ENCODE measurements around the gene RASGRF1. TPM values are rescaled to one million over a fixed set of nuclear protein-coding genes. Genes with fewer than 3 reads are reported as not detected.

The RASGRF1 gene
- total RNA-seq, 1 donor from 2014 or later: not detected

- Histone ChIP-seq H3K27me3 (ENCODE audit: low read depth) (peaks cover 5% of the 10 kb centered on the region), H3K4me1 (peaks cover 24% of the 10 kb centered on the region), H3K9me3 (replicated peaks) (no peaks in the 10 kb centered on the region), H3K27ac (replicated peaks) (no peak overlapping the region), H3K36me3 (no peaks in the 10 kb centered on the region), H3K4me3 (no peak overlapping the region)
- intact Hi-C loops (cut with micrococcal nuclease): no loop called here
- no peak for TF ChIP-seq CTCF (IDR thresholded peaks at IDR 0.05; ENCODE audit: borderline replicate concordance)
- DNase-seq: no peak
These were observed 135.2 kb downstream of the RASGRF1 start for GRCh38 chr15:78955355-78955754.

- intact Hi-C loops (cut with micrococcal nuclease): no loop called here
- Histone ChIP-seq H3K27ac (replicated peaks) (peak overlapping the region; percentile 67), H3K9me3 (replicated peaks) (no peaks in the 10 kb centered on the region), H3K27me3 (ENCODE audit: low read depth) (no peaks in the 10 kb centered on the region), H3K4me1 (peaks cover 32% of the 10 kb centered on the region), H3K36me3 (no peaks in the 10 kb centered on the region), H3K4me3 (no peak overlapping the region)
- DNase-seq: no peak
- no peak for TF ChIP-seq CTCF (IDR thresholded peaks at IDR 0.05; ENCODE audit: borderline replicate concordance)
These were observed 138.7 kb downstream of the RASGRF1 start for GRCh38 chr15:78951841-78952238.

GRCh38 chr15:78950902-78951840 is 139.4 kb downstream of the RASGRF1 start:
- no peaks in the 10 kb centered on the region for H3K36me3 ChIP-seq
- peak; percentile 39 for TF ChIP-seq CTCF (IDR thresholded peaks at IDR 0.05; ENCODE audit: borderline replicate concordance)
- peak overlapping the region; percentile 67 for H3K27ac ChIP-seq (replicated peaks)
- no peak for DNase-seq
- peaks cover 32% of the 10 kb centered on the region for H3K4me1 ChIP-seq
- intact Hi-C loops (cut with micrococcal nuclease): no loop called here
- H3K9me3 ChIP-seq (replicated peaks): no peaks in the 10 kb centered on the region
- H3K4me3 ChIP-seq: no peak overlapping the region
- H3K27me3 ChIP-seq (ENCODE audit: low read depth): no peaks in the 10 kb centered on the region

GRCh38 chr15:78950343-78950742 is 140.2 kb downstream of the RASGRF1 start:
- TF ChIP-seq CTCF (IDR thresholded peaks at IDR 0.05; ENCODE audit: borderline replicate concordance): no peak
- intact Hi-C loops (cut with micrococcal nuclease): no loop called here

GRCh38 chr15:78949461-78949860 is 141.1 kb downstream of the RASGRF1 start:
- intact Hi-C loops (cut with micrococcal nuclease): no loop called here
- no peaks in the 10 kb centered on the region for H3K27me3 ChIP-seq (ENCODE audit: low read depth)
- H3K27ac ChIP-seq (replicated peaks): no peak overlapping the region
- H3K4me1 ChIP-seq: peaks cover 40% of the 10 kb centered on the region
- DNase-seq: no peak
- TF ChIP-seq CTCF (IDR thresholded peaks at IDR 0.05; ENCODE audit: borderline replicate concordance): no peak
- no peak overlapping the region for H3K4me3 ChIP-seq
- no peaks in the 10 kb centered on the region for H3K36me3 ChIP-seq
- no peaks in the 10 kb centered on the region for H3K9me3 ChIP-seq (replicated peaks)

More at GRCh38 chr15:78950343-78950742, 140.2 kb downstream of the RASGRF1 start:
- H3K9me3 ChIP-seq (replicated peaks): no peaks in the 10 kb centered on the region
- DNase-seq: no peak
- H3K4me3 ChIP-seq: no peak overlapping the region
- no peaks in the 10 kb centered on the region for H3K27me3 ChIP-seq (ENCODE audit: low read depth)
- H3K36me3 ChIP-seq: no peaks in the 10 kb centered on the region
- H3K27ac ChIP-seq (replicated peaks): peak overlapping the region; percentile 67
- H3K4me1 ChIP-seq: peaks cover 32% of the 10 kb centered on the region

All from left ventricle myocardium inferior (tissue), 1 donor.